Measurements from ENCODE around the gene UTP14C. TPM values are rescaled to one million over a fixed set of nuclear protein-coding genes. Genes with fewer than 3 reads are reported as not detected.

The UTP14C gene
- total and polyA plus RNA-seq, 2 experiments from 2014 or later = 11.4 to 22.9 TPM

- Histone ChIP-seq H3K79me2 (replicated peaks; ENCODE audit: insufficient read depth) (no peaks in the 10 kb centered on the region; the same call in 1 of the 2 replicates), H3K27ac (ENCODE audit: low read depth) (no peak overlapping the region), H3K9me2 (ENCODE audit: insufficient read depth) (no peaks in the 10 kb centered on the region), H3K4me3 (no peak overlapping the region), H3K4me2 (no peak overlapping the region), H2AFZ (no peak overlapping the region), H3K4me1 (ENCODE audit: insufficient read depth) (no peaks in the 10 kb centered on the region), H3F3A (replicated peaks; ENCODE audit: low read depth) (no peaks in the 10 kb centered on the region), H3K36me3 (ENCODE audit: insufficient read depth) (no peaks in the 10 kb centered on the region), H3K27me3 (ENCODE audit: insufficient read depth) (no peaks in the 10 kb centered on the region), H4K20me1 (replicated peaks; ENCODE audit: insufficient read depth) (no peaks in the 10 kb centered on the region)
- no peaks in the 10 kb centered on the region for H3K36me3 Mint-ChIP-seq (ENCODE audit: low read depth)
- H3K4me3 Mint-ChIP-seq = no peak overlapping the region
- H3K27ac Mint-ChIP-seq = no peak overlapping the region
- no peaks in the 10 kb centered on the region; the same call in 1 of the 3 replicates for H3K9me3 Mint-ChIP-seq
- DNase-seq (ENCODE audit: low spot score) (no peak), ATAC-seq (no peak)
- H3K27me3 Mint-ChIP-seq (ENCODE audit: insufficient read depth, low read depth, poor library complexity) = peaks cover 3% of the 10 kb centered on the region
- H3K4me1 Mint-ChIP-seq = no peaks in the 10 kb centered on the region
- no peak for TF ChIP-seq POLR2AphosphoS5 (IDR thresholded peaks at IDR 0.05; ENCODE audit: low read depth)
- no peak for TF ChIP-seq EZH2phosphoT487 (IDR thresholded peaks at IDR 0.05; ENCODE audit: unreplicated experiment)
- no peak for TF ChIP-seq CREB1 (CRISPR knock-in tag; IDR thresholded peaks at IDR 0.05; ENCODE audit: low read depth)
- TF ChIP-seq JUNB (IDR thresholded peaks at IDR 0.05; ENCODE audit: unreplicated experiment) = no peak
- no peak for TF ChIP-seq NANOG (IDR thresholded peaks at IDR 0.05; ENCODE audit: borderline replicate concordance)
- no peak for TF ChIP-seq STAT1 (IDR thresholded peaks at IDR 0.05; ENCODE audit: unreplicated experiment)
- no peak for TF ChIP-seq ZNF331 (CRISPR knock-in tag; IDR thresholded peaks at IDR 0.05; ENCODE audit: low read depth)
- TF ChIP-seq ETS1 (IDR thresholded peaks at IDR 0.05) = no peak
- TF ChIP-seq, protein P1, sequence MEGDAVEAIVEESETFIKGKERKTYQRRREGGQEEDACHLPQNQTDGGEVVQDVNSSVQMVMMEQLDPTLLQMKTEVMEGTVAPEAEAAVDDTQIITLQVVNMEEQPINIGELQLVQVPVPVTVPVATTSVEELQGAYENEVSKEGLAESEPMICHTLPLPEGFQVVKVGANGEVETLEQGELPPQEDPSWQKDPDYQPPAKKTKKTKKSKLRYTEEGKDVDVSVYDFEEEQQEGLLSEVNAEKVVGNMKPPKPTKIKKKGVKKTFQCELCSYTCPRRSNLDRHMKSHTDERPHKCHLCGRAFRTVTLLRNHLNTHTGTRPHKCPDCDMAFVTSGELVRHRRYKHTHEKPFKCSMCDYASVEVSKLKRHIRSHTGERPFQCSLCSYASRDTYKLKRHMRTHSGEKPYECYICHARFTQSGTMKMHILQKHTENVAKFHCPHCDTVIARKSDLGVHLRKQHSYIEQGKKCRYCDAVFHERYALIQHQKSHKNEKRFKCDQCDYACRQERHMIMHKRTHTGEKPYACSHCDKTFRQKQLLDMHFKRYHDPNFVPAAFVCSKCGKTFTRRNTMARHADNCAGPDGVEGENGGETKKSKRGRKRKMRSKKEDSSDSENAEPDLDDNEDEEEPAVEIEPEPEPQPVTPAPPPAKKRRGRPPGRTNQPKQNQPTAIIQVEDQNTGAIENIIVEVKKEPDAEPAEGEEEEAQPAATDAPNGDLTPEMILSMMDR (conservative IDR thresholded peaks at IDR 0.05; ENCODE audit: low read depth in 2 of 2) = no peak
- TF ChIP-seq EZH2 (IDR thresholded peaks at IDR 0.05; ENCODE audit: low read depth, unreplicated experiment) = no peak
- TF ChIP-seq ZNF114 (CRISPR knock-in tag; IDR thresholded peaks at IDR 0.05) = no peak
- no peak for TF ChIP-seq ZNF462 (CRISPR knock-in tag; IDR thresholded peaks at IDR 0.05)
- TF ChIP-seq, protein P2, sequence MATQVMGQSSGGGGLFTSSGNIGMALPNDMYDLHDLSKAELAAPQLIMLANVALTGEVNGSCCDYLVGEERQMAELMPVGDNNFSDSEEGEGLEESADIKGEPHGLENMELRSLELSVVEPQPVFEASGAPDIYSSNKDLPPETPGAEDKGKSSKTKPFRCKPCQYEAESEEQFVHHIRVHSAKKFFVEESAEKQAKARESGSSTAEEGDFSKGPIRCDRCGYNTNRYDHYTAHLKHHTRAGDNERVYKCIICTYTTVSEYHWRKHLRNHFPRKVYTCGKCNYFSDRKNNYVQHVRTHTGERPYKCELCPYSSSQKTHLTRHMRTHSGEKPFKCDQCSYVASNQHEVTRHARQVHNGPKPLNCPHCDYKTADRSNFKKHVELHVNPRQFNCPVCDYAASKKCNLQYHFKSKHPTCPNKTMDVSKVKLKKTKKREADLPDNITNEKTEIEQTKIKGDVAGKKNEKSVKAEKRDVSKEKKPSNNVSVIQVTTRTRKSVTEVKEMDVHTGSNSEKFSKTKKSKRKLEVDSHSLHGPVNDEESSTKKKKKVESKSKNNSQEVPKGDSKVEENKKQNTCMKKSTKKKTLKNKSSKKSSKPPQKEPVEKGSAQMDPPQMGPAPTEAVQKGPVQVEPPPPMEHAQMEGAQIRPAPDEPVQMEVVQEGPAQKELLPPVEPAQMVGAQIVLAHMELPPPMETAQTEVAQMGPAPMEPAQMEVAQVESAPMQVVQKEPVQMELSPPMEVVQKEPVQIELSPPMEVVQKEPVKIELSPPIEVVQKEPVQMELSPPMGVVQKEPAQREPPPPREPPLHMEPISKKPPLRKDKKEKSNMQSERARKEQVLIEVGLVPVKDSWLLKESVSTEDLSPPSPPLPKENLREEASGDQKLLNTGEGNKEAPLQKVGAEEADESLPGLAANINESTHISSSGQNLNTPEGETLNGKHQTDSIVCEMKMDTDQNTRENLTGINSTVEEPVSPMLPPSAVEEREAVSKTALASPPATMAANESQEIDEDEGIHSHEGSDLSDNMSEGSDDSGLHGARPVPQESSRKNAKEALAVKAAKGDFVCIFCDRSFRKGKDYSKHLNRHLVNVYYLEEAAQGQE (IDR thresholded peaks at IDR 0.05; ENCODE audit: unreplicated experiment) = no peak
These were observed 35.4 kb upstream of the UTP14C start for GRCh38 chr13:51988988-51989618.
